NCI-H1694 (cell line): Measurements from ENCODE around the gene DFFA.
"Not testable (repeated sequence)": the region's sequence is repeated elsewhere in the genome, so short reads cannot be mapped to it uniquely, and the experiment has no call there.

ENCODE experiments used
- DNase-seq: peaks from one replicate; lab custom pipeline; 2025; lab: John Stamatoyannopoulos, UW

The DFFA gene

GRCh38 chr1:10504249-10504648, 31.9 kb upstream of the DFFA start:
- no peak for DNase-seq

GRCh38 chr1:10502206-10502605, 29.9 kb upstream of the DFFA start:
- no peak for DNase-seq

GRCh38 chr1:10498231-10498630, 25.9 kb upstream of the DFFA start:
- DNase-seq, result no peak

GRCh38 chr1:10497109-10497508, 24.8 kb upstream of the DFFA start:
- no peak for DNase-seq

GRCh38 chr1:10495952-10496351, 23.6 kb upstream of the DFFA start:
- DNase-seq, result no peak

- DNase-seq, result no peak
These were observed 23.1 kb upstream of the DFFA start for GRCh38 chr1:10495475-10495817.

GRCh38 chr1:10494754-10495474, 22.6 kb upstream of the DFFA start:
- peak; percentile 47 for DNase-seq

GRCh38 chr1:10494418-10494753, 22.1 kb upstream of the DFFA start:
- no peak for DNase-seq

GRCh38 chr1:10490286-10490970, 18.1 kb upstream of the DFFA start:
- no peak for DNase-seq

- no peak for DNase-seq
These were observed 17.1 kb upstream of the DFFA start for GRCh38 chr1:10489291-10490055.

- DNase-seq, result no peak
These were observed 12.2 kb upstream of the DFFA start for GRCh38 chr1:10484521-10484920.

- no peak for DNase-seq
These were observed 8.3 kb upstream of the DFFA start for GRCh38 chr1:10480614-10481013.

GRCh38 chr1:10479296-10479695, 7.0 kb upstream of the DFFA start:
- DNase-seq, result no peak

GRCh38 chr1:10475510-10475909, 3.2 kb upstream of the DFFA start:
- no peak for DNase-seq

- DNase-seq, result peak; percentile 69
These were observed 2.5 kb upstream of the DFFA start, which contains the start of gene PEX14 for GRCh38 chr1:10474613-10475507. PEX14 (plus strand) TSS chr1:10474950; CDS start chr1:10474967, 17 bp downstream.

- not testable (repeated sequence) for DNase-seq
These were observed 1.9 kb upstream of the DFFA start for GRCh38 chr1:10474309-10474612.

GRCh38 chr1:10473145-10473765, 926 bp upstream of the DFFA start:
- no peak for DNase-seq

- DNase-seq, result no peak
These were observed 714 bp downstream of the DFFA start for GRCh38 chr1:10471411-10472219.

GRCh38 chr1:10470043-10470442, 2.3 kb downstream of the DFFA start:
- DNase-seq, result no peak

- no peak for DNase-seq
These were observed 5.3 kb downstream of the DFFA start for GRCh38 chr1:10467078-10467477.

GRCh38 chr1:10459184-10459583, 13.1 kb downstream of the DFFA start:
- DNase-seq, result no peak
